Astrocyte of the cerebellum (primary cell): ENCODE measurements around the gene SDHB.

ENCODE experiments used
- DNase-seq: peaks from one replicate; pipeline ENCODE4 v3.0.0-alpha.2; 2011; ENCODE audit warnings: low read depth
- H3K4me3 ChIP-seq: 2 replicates; pipeline ENCODE4 v1.5.1; 2011; ENCODE audit warnings: mild to moderate bottlenecking, low read depth, low read length, moderate library complexity
- in situ Hi-C: cut with HindIII; loops from 2 replicates; pipeline ENCODE4 v1.10.0; 2017; ENCODE audit warnings: low sequenced_read_pairs
- TF ChIP-seq, protein P1 (sequence below): IDR thresholded peaks from 2 replicates; pipeline ENCODE4 v1.5.1; 2012; ENCODE audit warnings: low read length, low read depth, moderate library complexity, mild to moderate bottlenecking; ENCODE audit errors: missing control alignments

The SDHB gene

DNA sequence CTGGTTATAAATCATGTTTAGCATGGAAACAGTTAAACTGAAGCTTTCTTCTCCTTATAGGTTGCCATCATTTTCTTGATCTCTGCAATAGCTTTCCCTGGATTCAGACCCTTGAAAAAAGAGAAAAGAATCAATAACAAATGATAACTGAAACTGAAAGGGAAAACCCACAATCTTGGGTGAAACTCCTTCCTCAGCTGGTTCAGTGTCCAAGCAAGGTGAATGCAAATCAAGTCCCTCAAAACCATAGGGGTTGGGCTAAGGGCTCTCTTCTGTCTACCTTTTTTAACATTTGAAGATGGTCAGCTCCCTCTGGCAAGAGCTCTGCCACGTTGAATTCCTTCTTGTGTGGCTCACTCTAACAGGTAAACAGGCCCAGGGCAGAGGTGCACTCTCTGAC is 35.0 kb downstream of the SDHB start:
- TF ChIP-seq, protein P1, sequence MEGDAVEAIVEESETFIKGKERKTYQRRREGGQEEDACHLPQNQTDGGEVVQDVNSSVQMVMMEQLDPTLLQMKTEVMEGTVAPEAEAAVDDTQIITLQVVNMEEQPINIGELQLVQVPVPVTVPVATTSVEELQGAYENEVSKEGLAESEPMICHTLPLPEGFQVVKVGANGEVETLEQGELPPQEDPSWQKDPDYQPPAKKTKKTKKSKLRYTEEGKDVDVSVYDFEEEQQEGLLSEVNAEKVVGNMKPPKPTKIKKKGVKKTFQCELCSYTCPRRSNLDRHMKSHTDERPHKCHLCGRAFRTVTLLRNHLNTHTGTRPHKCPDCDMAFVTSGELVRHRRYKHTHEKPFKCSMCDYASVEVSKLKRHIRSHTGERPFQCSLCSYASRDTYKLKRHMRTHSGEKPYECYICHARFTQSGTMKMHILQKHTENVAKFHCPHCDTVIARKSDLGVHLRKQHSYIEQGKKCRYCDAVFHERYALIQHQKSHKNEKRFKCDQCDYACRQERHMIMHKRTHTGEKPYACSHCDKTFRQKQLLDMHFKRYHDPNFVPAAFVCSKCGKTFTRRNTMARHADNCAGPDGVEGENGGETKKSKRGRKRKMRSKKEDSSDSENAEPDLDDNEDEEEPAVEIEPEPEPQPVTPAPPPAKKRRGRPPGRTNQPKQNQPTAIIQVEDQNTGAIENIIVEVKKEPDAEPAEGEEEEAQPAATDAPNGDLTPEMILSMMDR: no peak
- H3K4me3 ChIP-seq: no peak overlapping the region
- no peak for DNase-seq
- in situ Hi-C loops: no loop called here

DNA sequence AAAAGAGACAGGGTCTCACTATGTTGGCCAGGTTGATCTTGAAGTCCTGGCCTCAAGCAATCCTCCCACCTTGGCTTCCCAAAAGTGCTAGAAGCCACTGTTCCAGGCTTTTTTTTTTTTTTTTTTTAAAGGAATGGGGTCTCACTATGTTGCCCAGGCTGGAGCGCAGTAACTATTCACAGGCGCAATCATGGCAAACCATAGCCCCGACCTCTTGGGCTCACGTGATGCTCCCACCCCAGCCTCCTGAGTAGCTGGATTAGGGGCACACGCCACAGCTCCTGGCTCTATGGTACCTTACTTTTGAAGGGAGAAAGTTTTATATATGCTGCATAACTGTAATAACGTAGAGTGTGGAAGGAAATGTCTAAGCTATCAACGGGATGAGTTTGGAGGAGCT is 36.4 kb downstream of the SDHB start:
- in situ Hi-C loops: no loop called here
- no peak for DNase-seq
- TF ChIP-seq, protein P1: no peak
- no peak overlapping the region for H3K4me3 ChIP-seq

DNA sequence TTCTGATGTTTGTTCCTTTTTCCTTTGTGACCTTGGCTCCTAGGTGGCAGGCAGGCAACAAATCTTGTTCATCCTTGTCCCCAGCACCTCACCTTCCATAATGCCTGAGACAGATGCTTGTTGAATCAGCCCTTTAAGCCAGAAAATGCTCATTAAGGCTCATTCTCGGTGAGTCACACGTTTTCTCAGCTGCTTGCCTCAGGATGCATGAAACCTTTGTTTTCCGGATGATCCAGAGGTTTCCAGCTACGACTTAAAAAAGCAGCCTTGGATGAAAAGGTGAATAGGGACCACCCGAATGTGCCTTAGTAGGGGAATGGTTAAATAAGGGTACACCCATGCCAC is 37.5 kb downstream of the SDHB start:
- DNase-seq: peak; percentile 60
- no peak overlapping the region for H3K4me3 ChIP-seq
- TF ChIP-seq, protein P1: no peak
- in situ Hi-C loops: no loop called here

DNA sequence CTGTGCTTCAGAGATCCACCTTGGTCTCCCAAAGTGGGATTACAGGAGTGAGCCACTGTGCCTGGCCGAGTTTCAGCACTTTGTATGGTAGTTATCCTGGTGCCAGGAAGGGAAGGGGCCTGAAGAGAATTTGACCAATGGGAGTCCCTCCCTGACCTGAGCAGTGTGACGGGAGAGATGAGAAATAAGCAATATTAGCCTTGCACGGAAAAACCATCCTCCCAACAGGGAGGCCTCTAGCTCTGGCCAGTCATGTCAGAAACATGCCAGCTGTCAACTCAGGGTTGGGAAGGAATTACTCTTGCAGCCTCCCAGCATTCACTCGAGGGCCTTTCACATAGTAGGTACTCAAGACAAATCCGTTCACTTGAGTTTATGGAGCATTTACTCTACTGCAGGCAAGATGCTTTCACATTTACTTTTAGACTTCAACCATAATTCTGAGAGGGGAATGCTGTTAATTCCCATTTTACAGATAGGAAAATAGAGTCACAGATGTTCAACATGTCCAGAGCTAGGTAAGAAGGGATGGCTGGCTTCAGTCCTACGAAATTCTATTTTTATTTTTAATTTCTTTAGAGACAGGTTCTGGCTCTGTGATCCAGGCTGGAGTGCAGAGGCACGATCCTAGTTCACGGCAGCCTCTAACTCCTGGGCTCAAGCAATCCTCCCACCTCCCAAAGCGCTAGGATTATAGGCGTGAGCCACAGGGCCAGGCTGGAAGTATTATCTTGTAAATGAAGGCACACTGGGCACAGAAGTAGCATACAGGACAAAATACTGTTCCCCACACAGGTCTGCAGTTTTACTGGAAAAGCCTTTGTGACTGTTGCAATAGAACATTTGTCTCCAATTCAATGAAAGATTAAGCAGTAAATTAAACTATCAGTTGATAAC is 38.9 kb downstream of the SDHB start:
- in situ Hi-C loops: no loop called here
- TF ChIP-seq, protein P1: no peak
- no peak for DNase-seq
- H3K4me3 ChIP-seq: no peak overlapping the region

DNA sequence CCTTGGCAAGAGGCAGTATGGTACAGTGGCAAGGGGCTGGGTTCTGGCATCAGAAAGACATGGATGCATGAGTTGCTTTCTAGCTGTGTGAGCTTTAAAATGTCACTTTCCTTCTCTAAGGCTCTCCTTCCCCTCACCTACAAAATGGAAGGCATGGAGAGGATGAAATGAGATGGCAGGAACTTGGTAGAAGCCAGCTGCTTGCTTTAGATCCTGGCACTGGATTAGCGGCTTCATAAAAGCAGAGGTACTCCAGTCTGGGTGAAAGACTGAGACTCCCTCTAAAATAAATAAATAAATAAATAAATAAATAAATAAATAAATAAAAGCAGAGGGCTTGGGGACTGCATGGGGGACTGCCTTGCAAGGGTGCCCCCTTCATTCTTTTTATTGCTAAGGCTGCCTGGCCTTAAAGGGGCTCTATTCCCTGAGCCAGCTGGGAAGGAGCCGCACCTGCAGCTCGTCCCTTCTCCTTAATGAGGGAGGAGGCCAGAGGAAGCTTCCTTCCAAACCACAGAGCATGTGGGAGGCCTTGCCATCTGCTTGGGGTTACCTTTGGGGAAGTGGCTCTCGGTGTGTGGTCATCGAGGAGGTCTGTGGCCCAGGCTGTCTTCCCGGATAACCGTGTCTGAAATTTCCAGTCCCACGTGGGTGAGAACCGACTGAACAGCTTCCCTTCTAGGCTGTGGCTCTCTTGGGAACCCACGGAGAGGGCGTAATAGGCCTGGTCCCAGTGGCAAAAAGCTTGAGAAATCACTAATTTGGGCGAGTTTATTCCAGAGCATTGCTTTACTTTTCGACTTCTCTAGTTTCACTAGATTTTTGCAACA is 40.1 kb downstream of the SDHB start:
- in situ Hi-C loops: no loop called here
- H3K4me3 ChIP-seq: no peak overlapping the region
- DNase-seq: peak; percentile 39
- TF ChIP-seq, protein P1: no peak

DNA sequence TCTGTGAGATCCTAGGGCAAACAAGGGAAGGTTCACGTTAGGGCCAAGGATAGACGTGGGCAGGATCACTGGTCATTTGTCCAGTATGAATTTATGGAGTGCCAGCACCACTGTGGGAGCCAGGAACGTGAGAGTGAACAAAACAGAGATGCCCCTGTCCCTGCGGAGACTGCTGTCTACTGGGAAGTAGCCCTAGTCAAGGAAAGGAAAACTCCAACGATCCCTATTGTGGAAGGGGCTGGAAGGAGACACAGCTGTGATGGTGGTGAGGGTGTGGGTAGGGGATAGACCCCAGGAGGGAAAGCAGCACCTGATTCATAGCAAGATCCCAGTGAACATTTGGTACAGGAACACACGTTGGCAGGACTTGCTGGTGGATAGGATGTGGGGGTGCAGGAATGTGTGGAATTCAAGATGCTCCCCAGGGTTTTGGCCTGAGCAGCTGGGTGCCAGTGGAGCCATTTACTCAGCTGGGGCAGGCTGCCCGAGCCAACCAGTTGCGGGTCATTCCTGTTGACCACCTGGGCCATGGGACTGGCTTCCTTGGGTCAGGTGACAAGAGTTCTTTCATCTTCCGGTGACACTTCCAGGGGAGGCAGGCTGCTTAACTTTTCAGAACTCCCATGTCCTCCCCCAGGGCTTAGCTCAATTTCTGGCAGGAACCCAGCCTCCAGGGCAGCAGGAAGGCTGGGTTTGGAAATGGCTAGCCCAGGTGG is 40.9 kb downstream of the SDHB start:
- TF ChIP-seq, protein P1: no peak
- no peak overlapping the region for H3K4me3 ChIP-seq
- in situ Hi-C loops: no loop called here
- peak; percentile 37 for DNase-seq
